ENCODE data around the gene KCNMA1. TPM values are rescaled to one million over a fixed set of nuclear protein-coding genes. Genes with fewer than 3 reads are reported as not detected.

Gene KCNMA1
- polyA plus RNA-seq, 1 of the 3 experiments (the other 2 are of a cell fraction) = 107 TPM

DNA sequence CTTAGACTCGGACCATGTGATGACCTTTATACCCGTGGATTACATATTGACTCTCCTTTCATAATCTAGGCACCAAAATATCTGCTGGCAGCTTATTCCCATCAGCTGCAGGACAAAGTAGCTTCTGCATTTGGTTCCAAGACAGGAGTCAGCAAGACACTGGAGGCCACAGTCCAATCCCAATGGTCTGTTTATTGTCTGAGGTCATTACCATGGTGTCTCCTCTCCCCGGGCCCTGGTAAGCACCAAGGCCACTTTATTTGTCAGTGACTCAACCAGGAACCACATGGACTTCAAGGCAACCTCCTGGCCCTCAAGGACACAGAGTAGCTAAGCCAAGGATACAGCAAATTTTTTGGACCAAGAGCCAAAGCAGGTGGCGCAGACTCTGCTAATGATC is 36.1 kb downstream of the KCNMA1 start:
- Histone ChIP-seq H2AFZ (ENCODE audit: low read depth) (no peak overlapping the region), H3K27me3 (ENCODE audit: insufficient read depth) (no peaks in the 10 kb centered on the region), H3K4me3 (ENCODE audit: low read depth in 2 of 2, low read length in 1 of 2) (no peak overlapping the region), H3K4me2 (no peak overlapping the region), H3F3A (replicated peaks; ENCODE audit: insufficient read depth) (peaks cover 3% of the 10 kb centered on the region), H3K27ac (ENCODE audit: low read depth in 2 of 2, low read length in 1 of 2) (no peak overlapping the region), H3K9ac (no peak overlapping the region), H4K20me1 (ENCODE audit: insufficient read depth) (0 out of 2 replicates have a peak, but pooled peaks cover 2% of the 10 kb centered on the region), H3K79me2 (ENCODE audit: insufficient read depth) (peaks cover 25% of the 10 kb centered on the region; the same call in 1 of the 2 replicates), H3K9me2 (no peaks in the 10 kb centered on the region), H3K4me1 (ENCODE audit: control insufficient read depth in 1 of 2, insufficient read depth in 2 of 2, low read depth in 1 of 2, low read length in 1 of 2) (peaks cover 0 to 21% of the 10 kb centered on the region in 2 experiments; a peak in 1 of 4 replicates), H3K9me3 (no peaks in the 10 kb centered on the region), H3K36me3 (replicated peaks in 1 of 2; ENCODE audit: control insufficient read depth in 1 of 2, insufficient read depth in 2 of 2, low read length in 1 of 2) (no peaks in the 10 kb centered on the region)
- ChIA-PET CTCF (interaction anchor here (2.7 kb wide), 1 partner anchor 428 kb away, joined by 7 read pairs; no protein-coding TSS in a partner anchor), POLR2A (no interaction called here)
- DNase-seq = no peak
- TF ChIP-seq RAD21 (IDR thresholded peaks at IDR 0.05; ENCODE audit: low read length) = no peak
- no peak for TF ChIP-seq FOSL2 (IDR thresholded peaks at IDR 0.05; ENCODE audit: borderline replicate concordance, low read depth)
- no peak for TF ChIP-seq EZH2phosphoT487 (IDR thresholded peaks at IDR 0.05; ENCODE audit: borderline replicate concordance, low read depth)
- TF ChIP-seq GABPA (IDR thresholded peaks at IDR 0.05; ENCODE audit: low read depth) = no peak
- TF ChIP-seq NRF1 (IDR thresholded peaks at IDR 0.05; ENCODE audit: low read depth, low read length) = no peak
- no peak for TF ChIP-seq NFIC (IDR thresholded peaks at IDR 0.05; ENCODE audit: borderline replicate concordance)
- TF ChIP-seq TEAD4 (IDR thresholded peaks at IDR 0.05; ENCODE audit: borderline replicate concordance, insufficient read depth) = no peak
- TF ChIP-seq EP300 (IDR thresholded peaks at IDR 0.05; ENCODE audit: borderline replicate concordance in 1 of 2, low read depth in 1 of 2, low read length in 1 of 2) = no peak
- TF ChIP-seq, protein P1, sequence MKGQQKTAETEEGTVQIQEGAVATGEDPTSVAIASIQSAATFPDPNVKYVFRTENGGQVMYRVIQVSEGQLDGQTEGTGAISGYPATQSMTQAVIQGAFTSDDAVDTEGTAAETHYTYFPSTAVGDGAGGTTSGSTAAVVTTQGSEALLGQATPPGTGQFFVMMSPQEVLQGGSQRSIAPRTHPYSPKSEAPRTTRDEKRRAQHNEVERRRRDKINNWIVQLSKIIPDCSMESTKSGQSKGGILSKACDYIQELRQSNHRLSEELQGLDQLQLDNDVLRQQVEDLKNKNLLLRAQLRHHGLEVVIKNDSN (IDR thresholded peaks at IDR 0.05; ENCODE audit: borderline replicate concordance, low read depth) = no peak
- 89% methylated on average over 4 of the region's 4 CpGs for WGBS (ENCODE audit: low lambda C conversion rate)

- no peak overlapping the region for H3K27ac ChIP-seq (ENCODE audit: low read depth in 2 of 2, low read length in 1 of 2)
- H3K9me2 ChIP-seq = no peaks in the 10 kb centered on the region
- 0 out of 2 replicates have a peak, but pooled peaks cover 2% of the 10 kb centered on the region for H4K20me1 ChIP-seq (ENCODE audit: insufficient read depth)
- H3K9ac ChIP-seq = no peak overlapping the region
- no peak for DNase-seq
- peaks cover 25% of the 10 kb centered on the region; the same call in 1 of the 2 replicates for H3K79me2 ChIP-seq (ENCODE audit: insufficient read depth)
- no peaks in the 10 kb centered on the region for H3K9me3 ChIP-seq
- H2AFZ ChIP-seq (ENCODE audit: low read depth) = no peak overlapping the region
- H3K4me2 ChIP-seq = no peak overlapping the region
- H3K27me3 ChIP-seq (ENCODE audit: insufficient read depth) = no peaks in the 10 kb centered on the region
- POLR2A ChIA-PET = no interaction called here
- no peak overlapping the region for H3K4me3 ChIP-seq (ENCODE audit: low read depth in 2 of 2, low read length in 1 of 2)
- TF ChIP-seq, protein P2, sequence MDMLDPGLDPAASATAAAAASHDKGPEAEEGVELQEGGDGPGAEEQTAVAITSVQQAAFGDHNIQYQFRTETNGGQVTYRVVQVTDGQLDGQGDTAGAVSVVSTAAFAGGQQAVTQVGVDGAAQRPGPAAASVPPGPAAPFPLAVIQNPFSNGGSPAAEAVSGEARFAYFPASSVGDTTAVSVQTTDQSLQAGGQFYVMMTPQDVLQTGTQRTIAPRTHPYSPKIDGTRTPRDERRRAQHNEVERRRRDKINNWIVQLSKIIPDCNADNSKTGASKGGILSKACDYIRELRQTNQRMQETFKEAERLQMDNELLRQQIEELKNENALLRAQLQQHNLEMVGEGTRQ (IDR thresholded peaks at IDR 0.05; ENCODE audit: borderline replicate concordance, low read depth, low read length) = no peak
- TF ChIP-seq IRF3 (IDR thresholded peaks at IDR 0.05; ENCODE audit: low read depth, low read length) = no peak
- TF ChIP-seq RCOR1 (IDR thresholded peaks at IDR 0.05; ENCODE audit: low read length) = no peak
- TF ChIP-seq TAF1 (IDR thresholded peaks at IDR 0.05; ENCODE audit: borderline replicate concordance, low read depth, low read length) = no peak
- no peak for TF ChIP-seq GATA2 (CRISPR knock-in tag; IDR thresholded peaks at IDR 0.05)
- TF ChIP-seq, protein P1 (IDR thresholded peaks at IDR 0.05; ENCODE audit: borderline replicate concordance, low read depth) = no peak
- no peak for TF ChIP-seq POLR2AphosphoS5 (IDR thresholded peaks at IDR 0.05; ENCODE audit: low read depth, low read length)
- no peak for TF ChIP-seq SIN3A (IDR thresholded peaks at IDR 0.05; ENCODE audit: borderline replicate concordance, low read depth, low read length)
- no peak for TF ChIP-seq TEAD4 (IDR thresholded peaks at IDR 0.05; ENCODE audit: borderline replicate concordance, insufficient read depth)
- peaks cover 8% of the 10 kb centered on the region for H3F3A ChIP-seq (replicated peaks; ENCODE audit: insufficient read depth)
- CTCF ChIA-PET = interaction anchor here (1.1 to 2.7 kb wide), 3 partner anchors 206 to 427 kb away, joined by 3 to 7 read pairs (median 3); no protein-coding TSS in a partner anchor
- WGBS (ENCODE audit: low lambda C conversion rate) = 93% methylated on average over 6 of the region's 6 CpGs
- peaks cover 0 to 19% of the 10 kb centered on the region in 2 experiments; a peak in 1 of 4 replicates for H3K4me1 ChIP-seq (ENCODE audit: control insufficient read depth in 1 of 2, insufficient read depth in 2 of 2, low read depth in 1 of 2, low read length in 1 of 2)
- no peaks in the 10 kb centered on the region for H3K36me3 ChIP-seq (replicated peaks in 1 of 2; ENCODE audit: control insufficient read depth in 1 of 2, insufficient read depth in 2 of 2, low read length in 1 of 2)
Measured at GRCh38 chr10:77600640-77601039, 37.0 kb downstream of the KCNMA1 start.

Measured in SK-N-SH (cell line).